Right hindlimb (tissue), 1 donor: ENCODE results near the gene IMP4.

Experiments
- DNase-seq: peaks from one replicate; pipeline ENCODE4 v3.0.0-alpha.2; 2018

The IMP4 gene

GRCh38 chr2:130378898-130379214 lies 36.2 kb downstream of the IMP4 start:
- DNase-seq, result no peak

- DNase-seq, result no peak
Measured at GRCh38 chr2:130380096-130380934, 37.6 kb downstream of the IMP4 start.

- DNase-seq, result no peak
Measured at GRCh38 chr2:130381145-130381544, 38.4 kb downstream of the IMP4 start.

GRCh38 chr2:130381619-130382018 lies 38.9 kb downstream of the IMP4 start:
- DNase-seq, result no peak

- DNase-seq, result no peak
Measured at GRCh38 chr2:130382313-130382917, 39.7 kb downstream of the IMP4 start.

- no peak for DNase-seq
Measured at GRCh38 chr2:130385709-130386108, 43.0 kb downstream of the IMP4 start.

GRCh38 chr2:130387071-130387400 lies 44.3 kb downstream of the IMP4 start:
- DNase-seq, result peak; percentile 51

- DNase-seq, result no peak
Measured at GRCh38 chr2:130387804-130388203, 45.1 kb downstream of the IMP4 start.

- no peak for DNase-seq
Measured at GRCh38 chr2:130388221-130388907, 45.7 kb downstream of the IMP4 start.

GRCh38 chr2:130389358-130389757 lies 46.7 kb downstream of the IMP4 start:
- DNase-seq, result no peak

- no peak for DNase-seq
Measured at GRCh38 chr2:130389783-130390182, 47.1 kb downstream of the IMP4 start.

- DNase-seq, result peak; percentile 33
Measured at GRCh38 chr2:130390460-130391057, 47.9 kb downstream of the IMP4 start.

- peak; percentile 87 for DNase-seq
Measured at GRCh38 chr2:130391058-130391871, 48.6 kb downstream of the IMP4 start.

GRCh38 chr2:130391872-130392670 lies 49.4 kb downstream of the IMP4 start:
- peak; percentile 39 for DNase-seq

- DNase-seq, result no peak
Measured at GRCh38 chr2:130393318-130393910, 50.7 kb downstream of the IMP4 start.
